Parathyroid adenoma (tissue), 2 donors: ENCODE results near the gene RSPH1.

ENCODE experiments used
- H2AFZ ChIP-seq: fragments of 300-600 bp; sonication (generic); one replicate; pipeline ENCODE4 v1.7.0; 2017; ENCODE audit warnings: antibody characterized with exemption, mild to moderate bottlenecking
- H3K27ac ChIP-seq: fragments of 300-600 bp; sonication (generic); one replicate; pipeline ENCODE4 v1.7.0; 2017
- H3K27me3 ChIP-seq: fragments of 300-600 bp; sonication (generic); one replicate; pipeline ENCODE4 v1.7.0; 2017; ENCODE audit warnings: low read length; ENCODE audit not compliant: control insufficient read depth, insufficient read depth
- H3K36me3 ChIP-seq: fragments of 300-600 bp; sonication (generic); one replicate; pipeline ENCODE4 v1.7.0; 2017; ENCODE audit warnings: low read length; ENCODE audit not compliant: control insufficient read depth, insufficient read depth
- H3K4me1 ChIP-seq: fragments of 300-600 bp; sonication (generic); one replicate; pipeline ENCODE4 v1.7.0; 2017; ENCODE audit warnings: control low read depth
- H3K4me2 ChIP-seq: fragments of 300-600 bp; sonication (generic); one replicate; pipeline ENCODE4 v1.7.0; 2017; ENCODE audit warnings: low read length
- H3K4me3 ChIP-seq: fragments of 300-600 bp; sonication (generic); one replicate; pipeline ENCODE4 v1.7.0; 2017; ENCODE audit warnings: low read depth, low read length
- H3K79me2 ChIP-seq: fragments of 300-600 bp; sonication (generic); one replicate; pipeline ENCODE4 v1.7.0; 2017; ENCODE audit warnings: control low read depth
- H3K9ac ChIP-seq: fragments of 300-600 bp; sonication (generic); one replicate; pipeline ENCODE4 v1.7.0; 2017; ENCODE audit warnings: mild to moderate bottlenecking
- H3K9me3 ChIP-seq: fragments of 300-600 bp; sonication (generic); one replicate; pipeline ENCODE4 v1.7.0; 2017; ENCODE audit warnings: low read length; ENCODE audit not compliant: control insufficient read depth
- CTCF ChIP-seq: fragments of 300-600 bp; sonication (generic); IDR thresholded peaks from one replicate; pipeline ENCODE4 v1.7.0; 2017; ENCODE audit warnings: antibody characterized with exemption, mild to moderate bottlenecking
- donor health status: primary hyperparathyroidism.

RSPH1 gene

GRCh38 chr21:42543106-42543847 is 47.3 kb upstream of the RSPH1 start:
- H3K9me3 ChIP-seq: no peaks in the 10 kb centered on the region
- no peak overlapping the region for H3K4me2 ChIP-seq
- H3K4me3 ChIP-seq: no peak overlapping the region
- H3K79me2 ChIP-seq: no peaks in the 10 kb centered on the region
- H3K27ac ChIP-seq: no peak overlapping the region
- no peak for TF ChIP-seq CTCF
- H2AFZ ChIP-seq: no peak overlapping the region
- no peak overlapping the region for H3K9ac ChIP-seq
- H3K4me1 ChIP-seq: no peaks in the 10 kb centered on the region
- no peaks in the 10 kb centered on the region for H3K27me3 ChIP-seq
- no peaks in the 10 kb centered on the region for H3K36me3 ChIP-seq

- H3K4me1 ChIP-seq: no peaks in the 10 kb centered on the region
- H3K4me3 ChIP-seq: no peak overlapping the region
- H3K27ac ChIP-seq: no peak overlapping the region
- H2AFZ ChIP-seq: no peak overlapping the region
- H3K79me2 ChIP-seq: no peaks in the 10 kb centered on the region
- H3K36me3 ChIP-seq: no peaks in the 10 kb centered on the region
- TF ChIP-seq CTCF: no peak
- H3K9me3 ChIP-seq: no peaks in the 10 kb centered on the region
- H3K9ac ChIP-seq: no peak overlapping the region
- H3K4me2 ChIP-seq: no peak overlapping the region
- no peaks in the 10 kb centered on the region for H3K27me3 ChIP-seq
Observed at GRCh38 chr21:42542596-42542995, 46.6 kb upstream of the RSPH1 start.

- H2AFZ ChIP-seq: no peak overlapping the region
- H3K9me3 ChIP-seq: no peaks in the 10 kb centered on the region
- H3K27me3 ChIP-seq: no peaks in the 10 kb centered on the region
- no peaks in the 10 kb centered on the region for H3K4me1 ChIP-seq
- no peak overlapping the region for H3K9ac ChIP-seq
- H3K79me2 ChIP-seq: no peaks in the 10 kb centered on the region
- no peak overlapping the region for H3K27ac ChIP-seq
- no peak overlapping the region for H3K4me2 ChIP-seq
- no peak overlapping the region for H3K4me3 ChIP-seq
- TF ChIP-seq CTCF: no peak
- no peaks in the 10 kb centered on the region for H3K36me3 ChIP-seq
Observed at GRCh38 chr21:42542196-42542595, 46.2 kb upstream of the RSPH1 start.

GRCh38 chr21:42541618-42542017 is 45.6 kb upstream of the RSPH1 start:
- no peak overlapping the region for H3K27ac ChIP-seq
- H3K9ac ChIP-seq: no peak overlapping the region
- H2AFZ ChIP-seq: no peak overlapping the region
- H3K4me2 ChIP-seq: no peak overlapping the region
- H3K36me3 ChIP-seq: no peaks in the 10 kb centered on the region
- no peaks in the 10 kb centered on the region for H3K79me2 ChIP-seq
- no peaks in the 10 kb centered on the region for H3K9me3 ChIP-seq
- H3K4me3 ChIP-seq: no peak overlapping the region
- no peaks in the 10 kb centered on the region for H3K27me3 ChIP-seq
- no peak for TF ChIP-seq CTCF
- H3K4me1 ChIP-seq: no peaks in the 10 kb centered on the region

GRCh38 chr21:42541174-42541573 is 45.1 kb upstream of the RSPH1 start:
- no peaks in the 10 kb centered on the region for H3K36me3 ChIP-seq
- no peaks in the 10 kb centered on the region for H3K79me2 ChIP-seq
- H3K9ac ChIP-seq: no peak overlapping the region

More at GRCh38 chr21:42541174-42541573, 45.1 kb upstream of the RSPH1 start:
- H3K4me2 ChIP-seq: no peak overlapping the region
- H3K27ac ChIP-seq: no peak overlapping the region
- no peak for TF ChIP-seq CTCF
- H3K9me3 ChIP-seq: no peaks in the 10 kb centered on the region
- H3K4me1 ChIP-seq: no peaks in the 10 kb centered on the region
- H2AFZ ChIP-seq: no peak overlapping the region
- H3K27me3 ChIP-seq: no peaks in the 10 kb centered on the region
- H3K4me3 ChIP-seq: no peak overlapping the region
